Measurements from ENCODE around the gene TMX1. TPM values are rescaled to one million over a fixed set of nuclear protein-coding genes. Genes with fewer than 3 reads are reported as not detected.

TMX1 gene
- total and polyA plus RNA-seq, 2 experiments from 2014 or later = 61.5 to 126 TPM

DNA sequence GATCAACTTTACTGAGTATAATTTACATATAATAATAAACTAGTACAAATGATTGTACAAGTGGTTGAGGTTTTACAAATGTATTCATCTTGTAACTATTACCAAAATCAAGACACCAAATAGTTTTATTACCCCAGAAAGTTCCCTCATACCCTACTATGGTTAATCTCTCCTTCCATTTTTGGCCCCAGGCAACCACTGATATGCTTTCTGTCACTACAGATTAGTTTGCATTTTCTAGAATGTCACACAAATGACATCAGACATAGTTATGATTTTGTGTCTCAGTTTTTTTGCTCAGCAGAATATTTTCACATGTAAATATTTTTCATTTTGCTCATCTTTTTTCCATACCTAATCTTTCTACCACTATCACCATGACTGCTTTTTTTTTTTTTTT lies 49.1 kb downstream of the TMX1 start:
- ATAC-seq (no peak), DNase-seq (ENCODE audit: low spot score) (no peak)
- Histone ChIP-seq H3K9me2 (ENCODE audit: insufficient read depth) (no peaks in the 10 kb centered on the region), H3K27me3 (ENCODE audit: insufficient read depth) (no peaks in the 10 kb centered on the region), H3K4me1 (ENCODE audit: insufficient read depth) (no peaks in the 10 kb centered on the region; the same call in 1 of the 2 replicates), H3K4me2 (no peak overlapping the region), H3K4me3 (no peak overlapping the region), H3F3A (replicated peaks; ENCODE audit: low read depth) (no peaks in the 10 kb centered on the region), H3K27ac (ENCODE audit: low read depth) (no peak overlapping the region), H4K20me1 (replicated peaks; ENCODE audit: insufficient read depth) (peaks cover 3% of the 10 kb centered on the region), H3K36me3 (ENCODE audit: insufficient read depth) (peaks cover 6% of the 10 kb centered on the region; the same call in 1 of the 2 replicates), H3K79me2 (replicated peaks; ENCODE audit: insufficient read depth) (no peaks in the 10 kb centered on the region), H2AFZ (no peak overlapping the region)
- H3K9me3 Mint-ChIP-seq = no peaks in the 10 kb centered on the region
- peaks cover 11% of the 10 kb centered on the region for H3K4me1 Mint-ChIP-seq
- H3K36me3 Mint-ChIP-seq (ENCODE audit: low read depth) = peaks cover 4% of the 10 kb centered on the region; the same call in 2 of the 3 replicates
- no peak overlapping the region for H3K27ac Mint-ChIP-seq
- H3K27me3 Mint-ChIP-seq (ENCODE audit: insufficient read depth, low read depth, poor library complexity) = no peaks in the 10 kb centered on the region
- TF ChIP-seq CREB1 (CRISPR knock-in tag; IDR thresholded peaks at IDR 0.05; ENCODE audit: low read depth) = no peak
- TF ChIP-seq NANOG (IDR thresholded peaks at IDR 0.05; ENCODE audit: borderline replicate concordance) = no peak
- TF ChIP-seq, protein P1, sequence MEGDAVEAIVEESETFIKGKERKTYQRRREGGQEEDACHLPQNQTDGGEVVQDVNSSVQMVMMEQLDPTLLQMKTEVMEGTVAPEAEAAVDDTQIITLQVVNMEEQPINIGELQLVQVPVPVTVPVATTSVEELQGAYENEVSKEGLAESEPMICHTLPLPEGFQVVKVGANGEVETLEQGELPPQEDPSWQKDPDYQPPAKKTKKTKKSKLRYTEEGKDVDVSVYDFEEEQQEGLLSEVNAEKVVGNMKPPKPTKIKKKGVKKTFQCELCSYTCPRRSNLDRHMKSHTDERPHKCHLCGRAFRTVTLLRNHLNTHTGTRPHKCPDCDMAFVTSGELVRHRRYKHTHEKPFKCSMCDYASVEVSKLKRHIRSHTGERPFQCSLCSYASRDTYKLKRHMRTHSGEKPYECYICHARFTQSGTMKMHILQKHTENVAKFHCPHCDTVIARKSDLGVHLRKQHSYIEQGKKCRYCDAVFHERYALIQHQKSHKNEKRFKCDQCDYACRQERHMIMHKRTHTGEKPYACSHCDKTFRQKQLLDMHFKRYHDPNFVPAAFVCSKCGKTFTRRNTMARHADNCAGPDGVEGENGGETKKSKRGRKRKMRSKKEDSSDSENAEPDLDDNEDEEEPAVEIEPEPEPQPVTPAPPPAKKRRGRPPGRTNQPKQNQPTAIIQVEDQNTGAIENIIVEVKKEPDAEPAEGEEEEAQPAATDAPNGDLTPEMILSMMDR (conservative IDR thresholded peaks at IDR 0.05; ENCODE audit: low read depth in 2 of 2) = no peak
- no peak for TF ChIP-seq ZNF331 (CRISPR knock-in tag; IDR thresholded peaks at IDR 0.05; ENCODE audit: low read depth)
- no peak for TF ChIP-seq EZH2phosphoT487 (IDR thresholded peaks at IDR 0.05; ENCODE audit: unreplicated experiment)
- TF ChIP-seq, protein P2, sequence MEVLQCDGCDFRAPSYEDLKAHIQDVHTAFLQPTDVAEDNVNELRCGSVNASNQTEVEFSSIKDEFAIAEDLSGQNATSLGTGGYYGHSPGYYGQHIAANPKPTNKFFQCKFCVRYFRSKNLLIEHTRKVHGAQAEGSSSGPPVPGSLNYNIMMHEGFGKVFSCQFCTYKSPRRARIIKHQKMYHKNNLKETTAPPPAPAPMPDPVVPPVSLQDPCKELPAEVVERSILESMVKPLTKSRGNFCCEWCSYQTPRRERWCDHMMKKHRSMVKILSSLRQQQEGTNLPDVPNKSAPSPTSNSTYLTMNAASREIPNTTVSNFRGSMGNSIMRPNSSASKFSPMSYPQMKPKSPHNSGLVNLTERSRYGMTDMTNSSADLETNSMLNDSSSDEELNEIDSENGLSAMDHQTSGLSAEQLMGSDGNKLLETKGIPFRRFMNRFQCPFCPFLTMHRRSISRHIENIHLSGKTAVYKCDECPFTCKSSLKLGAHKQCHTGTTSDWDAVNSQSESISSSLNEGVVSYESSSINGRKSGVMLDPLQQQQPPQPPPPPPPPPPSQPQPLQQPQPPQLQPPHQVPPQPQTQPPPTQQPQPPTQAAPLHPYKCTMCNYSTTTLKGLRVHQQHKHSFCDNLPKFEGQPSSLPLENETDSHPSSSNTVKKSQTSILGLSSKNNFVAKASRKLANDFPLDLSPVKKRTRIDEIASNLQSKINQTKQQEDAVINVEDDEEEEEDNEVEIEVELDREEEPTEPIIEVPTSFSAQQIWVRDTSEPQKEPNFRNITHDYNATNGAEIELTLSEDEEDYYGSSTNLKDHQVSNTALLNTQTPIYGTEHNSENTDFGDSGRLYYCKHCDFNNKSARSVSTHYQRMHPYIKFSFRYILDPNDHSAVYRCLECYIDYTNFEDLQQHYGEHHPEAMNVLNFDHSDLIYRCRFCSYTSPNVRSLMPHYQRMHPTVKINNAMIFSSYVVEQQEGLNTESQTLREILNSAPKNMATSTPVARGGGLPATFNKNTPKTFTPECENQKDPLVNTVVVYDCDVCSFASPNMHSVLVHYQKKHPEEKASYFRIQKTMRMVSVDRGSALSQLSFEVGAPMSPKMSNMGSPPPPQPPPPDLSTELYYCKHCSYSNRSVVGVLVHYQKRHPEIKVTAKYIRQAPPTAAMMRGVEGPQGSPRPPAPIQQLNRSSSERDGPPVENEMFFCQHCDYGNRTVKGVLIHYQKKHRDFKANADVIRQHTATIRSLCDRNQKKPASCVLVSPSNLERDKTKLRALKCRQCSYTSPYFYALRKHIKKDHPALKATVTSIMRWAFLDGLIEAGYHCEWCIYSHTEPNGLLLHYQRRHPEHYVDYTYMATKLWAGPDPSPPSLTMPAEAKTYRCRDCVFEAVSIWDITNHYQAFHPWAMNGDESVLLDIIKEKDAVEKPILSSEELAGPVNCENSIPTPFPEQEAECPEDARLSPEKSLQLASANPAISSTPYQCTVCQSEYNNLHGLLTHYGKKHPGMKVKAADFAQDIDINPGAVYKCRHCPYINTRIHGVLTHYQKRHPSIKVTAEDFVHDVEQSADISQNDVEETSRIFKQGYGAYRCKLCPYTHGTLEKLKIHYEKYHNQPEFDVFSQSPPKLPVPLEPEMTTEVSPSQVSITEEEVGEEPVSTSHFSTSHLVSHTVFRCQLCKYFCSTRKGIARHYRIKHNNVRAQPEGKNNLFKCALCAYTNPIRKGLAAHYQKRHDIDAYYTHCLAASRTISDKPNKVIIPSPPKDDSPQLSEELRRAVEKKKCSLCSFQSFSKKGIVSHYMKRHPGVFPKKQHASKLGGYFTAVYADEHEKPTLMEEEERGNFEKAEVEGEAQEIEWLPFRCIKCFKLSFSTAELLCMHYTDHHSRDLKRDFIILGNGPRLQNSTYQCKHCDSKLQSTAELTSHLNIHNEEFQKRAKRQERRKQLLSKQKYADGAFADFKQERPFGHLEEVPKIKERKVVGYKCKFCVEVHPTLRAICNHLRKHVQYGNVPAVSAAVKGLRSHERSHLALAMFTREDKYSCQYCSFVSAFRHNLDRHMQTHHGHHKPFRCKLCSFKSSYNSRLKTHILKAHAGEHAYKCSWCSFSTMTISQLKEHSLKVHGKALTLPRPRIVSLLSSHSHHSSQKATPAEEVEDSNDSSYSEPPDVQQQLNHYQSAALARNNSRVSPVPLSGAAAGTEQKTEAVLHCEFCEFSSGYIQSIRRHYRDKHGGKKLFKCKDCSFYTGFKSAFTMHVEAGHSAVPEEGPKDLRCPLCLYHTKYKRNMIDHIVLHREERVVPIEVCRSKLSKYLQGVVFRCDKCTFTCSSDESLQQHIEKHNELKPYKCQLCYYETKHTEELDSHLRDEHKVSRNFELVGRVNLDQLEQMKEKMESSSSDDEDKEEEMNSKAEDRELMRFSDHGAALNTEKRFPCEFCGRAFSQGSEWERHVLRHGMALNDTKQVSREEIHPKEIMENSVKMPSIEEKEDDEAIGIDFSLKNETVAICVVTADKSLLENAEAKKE (CRISPR knock-in tag; IDR thresholded peaks at IDR 0.05) = no peak
- TF ChIP-seq, protein P3, sequence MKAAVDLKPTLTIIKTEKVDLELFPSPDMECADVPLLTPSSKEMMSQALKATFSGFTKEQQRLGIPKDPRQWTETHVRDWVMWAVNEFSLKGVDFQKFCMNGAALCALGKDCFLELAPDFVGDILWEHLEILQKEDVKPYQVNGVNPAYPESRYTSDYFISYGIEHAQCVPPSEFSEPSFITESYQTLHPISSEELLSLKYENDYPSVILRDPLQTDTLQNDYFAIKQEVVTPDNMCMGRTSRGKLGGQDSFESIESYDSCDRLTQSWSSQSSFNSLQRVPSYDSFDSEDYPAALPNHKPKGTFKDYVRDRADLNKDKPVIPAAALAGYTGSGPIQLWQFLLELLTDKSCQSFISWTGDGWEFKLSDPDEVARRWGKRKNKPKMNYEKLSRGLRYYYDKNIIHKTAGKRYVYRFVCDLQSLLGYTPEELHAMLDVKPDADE (IDR thresholded peaks at IDR 0.05) = no peak
- TF ChIP-seq ZNF114 (CRISPR knock-in tag; IDR thresholded peaks at IDR 0.05) = no peak
- TF ChIP-seq STAT1 (IDR thresholded peaks at IDR 0.05; ENCODE audit: unreplicated experiment) = no peak
- TF ChIP-seq EZH2 (IDR thresholded peaks at IDR 0.05; ENCODE audit: low read depth, unreplicated experiment) = no peak
- TF ChIP-seq, protein P4, sequence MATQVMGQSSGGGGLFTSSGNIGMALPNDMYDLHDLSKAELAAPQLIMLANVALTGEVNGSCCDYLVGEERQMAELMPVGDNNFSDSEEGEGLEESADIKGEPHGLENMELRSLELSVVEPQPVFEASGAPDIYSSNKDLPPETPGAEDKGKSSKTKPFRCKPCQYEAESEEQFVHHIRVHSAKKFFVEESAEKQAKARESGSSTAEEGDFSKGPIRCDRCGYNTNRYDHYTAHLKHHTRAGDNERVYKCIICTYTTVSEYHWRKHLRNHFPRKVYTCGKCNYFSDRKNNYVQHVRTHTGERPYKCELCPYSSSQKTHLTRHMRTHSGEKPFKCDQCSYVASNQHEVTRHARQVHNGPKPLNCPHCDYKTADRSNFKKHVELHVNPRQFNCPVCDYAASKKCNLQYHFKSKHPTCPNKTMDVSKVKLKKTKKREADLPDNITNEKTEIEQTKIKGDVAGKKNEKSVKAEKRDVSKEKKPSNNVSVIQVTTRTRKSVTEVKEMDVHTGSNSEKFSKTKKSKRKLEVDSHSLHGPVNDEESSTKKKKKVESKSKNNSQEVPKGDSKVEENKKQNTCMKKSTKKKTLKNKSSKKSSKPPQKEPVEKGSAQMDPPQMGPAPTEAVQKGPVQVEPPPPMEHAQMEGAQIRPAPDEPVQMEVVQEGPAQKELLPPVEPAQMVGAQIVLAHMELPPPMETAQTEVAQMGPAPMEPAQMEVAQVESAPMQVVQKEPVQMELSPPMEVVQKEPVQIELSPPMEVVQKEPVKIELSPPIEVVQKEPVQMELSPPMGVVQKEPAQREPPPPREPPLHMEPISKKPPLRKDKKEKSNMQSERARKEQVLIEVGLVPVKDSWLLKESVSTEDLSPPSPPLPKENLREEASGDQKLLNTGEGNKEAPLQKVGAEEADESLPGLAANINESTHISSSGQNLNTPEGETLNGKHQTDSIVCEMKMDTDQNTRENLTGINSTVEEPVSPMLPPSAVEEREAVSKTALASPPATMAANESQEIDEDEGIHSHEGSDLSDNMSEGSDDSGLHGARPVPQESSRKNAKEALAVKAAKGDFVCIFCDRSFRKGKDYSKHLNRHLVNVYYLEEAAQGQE (IDR thresholded peaks at IDR 0.05; ENCODE audit: unreplicated experiment) = no peak
- no peak for TF ChIP-seq POLR2AphosphoS5 (IDR thresholded peaks at IDR 0.05; ENCODE audit: low read depth)
- no peak for TF ChIP-seq JUNB (IDR thresholded peaks at IDR 0.05; ENCODE audit: unreplicated experiment)
- no peak overlapping the region for H3K4me3 Mint-ChIP-seq

Measured in GM23338 (cell line).